RWPE2 (cell line): ENCODE measurements around the gene PRRT4.

Source experiments
- ATAC-seq: fragments of 200-7000 bp; cut with Tn5 transposase; 3 replicates; pipeline ENCODE4 v1.9.1; 2021; ENCODE audit warnings: low read depth
- DNase-seq: peaks from one replicate; pipeline ENCODE4 v3.0.0-alpha.2; 2020; ENCODE audit warnings: low spot score
- H3K27ac ChIP-seq: fragments of 450-650 bp; 2 replicates; pipeline ENCODE4 v1.5.1; 2017; ENCODE audit warnings: mild to moderate bottlenecking; ENCODE audit not compliant: poor library complexity, severe bottlenecking
- H3K27me3 ChIP-seq: fragments of 250-450 bp; sonication (Bioruptor Pico); 2 replicates; pipeline ENCODE4 v1.5.1; 2021; ENCODE audit warnings: mild to moderate bottlenecking, moderate library complexity; ENCODE audit not compliant: insufficient read depth, poor library complexity, severe bottlenecking
- H3K36me3 ChIP-seq: fragments of 250-450 bp; sonication (Bioruptor Pico); 2 replicates; pipeline ENCODE4 v1.5.1; 2020; ENCODE audit warnings: low read depth, mild to moderate bottlenecking, moderate library complexity
- H3K4me1 ChIP-seq: fragments of 250-450 bp; sonication (Bioruptor Pico); 2 replicates; pipeline ENCODE4 v1.5.1; 2021; ENCODE audit warnings: mild to moderate bottlenecking, moderate library complexity; ENCODE audit not compliant: insufficient read depth, poor library complexity, severe bottlenecking
- H3K4me3 ChIP-seq: fragments of 250-450 bp; sonication (Bioruptor Pico); 2 replicates; pipeline ENCODE4 v1.5.1; 2021; ENCODE audit warnings: mild to moderate bottlenecking, moderate library complexity; ENCODE audit not compliant: severe bottlenecking
- H3K9me3 ChIP-seq: fragments of 250-450 bp; sonication (Bioruptor Pico); 2 replicates; pipeline ENCODE4 v1.5.1; 2021; ENCODE audit warnings: mild to moderate bottlenecking, moderate library complexity; ENCODE audit not compliant: severe bottlenecking
- TF ChIP-seq, protein P1 (sequence below): fragments of 450-650 bp; IDR thresholded peaks from one replicate; pipeline ENCODE4 v1.5.1; 2017; ENCODE audit warnings: mild to moderate bottlenecking, moderate library complexity; ENCODE audit not compliant: poor library complexity, severe bottlenecking

The PRRT4 gene

DNA sequence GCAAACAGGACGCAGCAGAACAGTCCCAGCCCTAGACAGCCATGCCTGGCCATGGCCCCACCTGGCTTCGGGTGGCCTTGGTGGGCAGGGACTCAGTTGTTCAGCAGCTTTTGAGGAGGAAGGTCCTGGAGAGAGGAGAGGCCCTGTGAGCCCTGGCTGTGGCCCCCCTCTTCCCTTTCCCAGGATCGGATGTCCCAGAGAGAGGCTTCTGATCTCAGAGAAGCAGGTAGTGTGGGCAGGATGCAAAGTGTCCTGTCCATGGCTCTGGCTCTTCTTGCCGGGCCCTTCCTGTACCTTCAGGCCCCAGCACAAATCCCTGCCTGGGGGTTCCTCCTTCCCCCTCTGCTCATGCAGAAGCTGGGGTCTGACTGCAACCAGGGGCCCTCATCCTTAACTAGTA is 1.6 kb downstream of the PRRT4 start:
- no peaks in the 10 kb centered on the region for H3K36me3 ChIP-seq
- H3K4me1 ChIP-seq, result no peaks in the 10 kb centered on the region
- H3K4me3 ChIP-seq, result no peak overlapping the region
- no peak for DNase-seq
- ATAC-seq, result no peak
- H3K27me3 ChIP-seq, result peaks cover 11% of the 10 kb centered on the region
- TF ChIP-seq, protein P1, sequence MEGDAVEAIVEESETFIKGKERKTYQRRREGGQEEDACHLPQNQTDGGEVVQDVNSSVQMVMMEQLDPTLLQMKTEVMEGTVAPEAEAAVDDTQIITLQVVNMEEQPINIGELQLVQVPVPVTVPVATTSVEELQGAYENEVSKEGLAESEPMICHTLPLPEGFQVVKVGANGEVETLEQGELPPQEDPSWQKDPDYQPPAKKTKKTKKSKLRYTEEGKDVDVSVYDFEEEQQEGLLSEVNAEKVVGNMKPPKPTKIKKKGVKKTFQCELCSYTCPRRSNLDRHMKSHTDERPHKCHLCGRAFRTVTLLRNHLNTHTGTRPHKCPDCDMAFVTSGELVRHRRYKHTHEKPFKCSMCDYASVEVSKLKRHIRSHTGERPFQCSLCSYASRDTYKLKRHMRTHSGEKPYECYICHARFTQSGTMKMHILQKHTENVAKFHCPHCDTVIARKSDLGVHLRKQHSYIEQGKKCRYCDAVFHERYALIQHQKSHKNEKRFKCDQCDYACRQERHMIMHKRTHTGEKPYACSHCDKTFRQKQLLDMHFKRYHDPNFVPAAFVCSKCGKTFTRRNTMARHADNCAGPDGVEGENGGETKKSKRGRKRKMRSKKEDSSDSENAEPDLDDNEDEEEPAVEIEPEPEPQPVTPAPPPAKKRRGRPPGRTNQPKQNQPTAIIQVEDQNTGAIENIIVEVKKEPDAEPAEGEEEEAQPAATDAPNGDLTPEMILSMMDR, result no peak
- H3K9me3 ChIP-seq, result no peaks in the 10 kb centered on the region
- no peak overlapping the region for H3K27ac ChIP-seq

DNA sequence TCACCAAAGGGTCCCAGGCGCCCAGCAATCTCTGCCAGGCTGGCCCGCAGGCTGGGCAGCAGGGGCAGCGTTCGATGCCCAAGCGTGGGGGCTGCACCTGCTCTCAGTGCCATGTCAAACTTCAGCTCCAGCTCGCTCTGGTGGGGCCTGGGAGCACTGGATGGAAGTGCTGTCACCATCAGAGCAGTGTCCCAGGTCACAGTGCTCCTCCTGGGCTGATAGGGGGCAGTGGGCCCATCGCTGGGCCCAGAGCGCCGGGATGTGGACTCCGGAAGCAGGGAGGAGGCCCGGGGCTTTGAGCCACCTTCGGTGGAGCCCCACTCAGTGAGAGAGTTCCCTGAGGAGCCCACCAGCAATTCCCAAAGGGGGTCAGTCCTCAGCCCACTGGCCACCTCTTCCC is 2.2 kb downstream of the PRRT4 start:
- TF ChIP-seq, protein P1, result no peak
- H3K4me3 ChIP-seq, result no peak overlapping the region
- no peak overlapping the region for H3K27ac ChIP-seq
- peaks cover 11% of the 10 kb centered on the region for H3K27me3 ChIP-seq
- H3K4me1 ChIP-seq, result no peaks in the 10 kb centered on the region
- ATAC-seq, result no peak
- DNase-seq, result no peak
- H3K9me3 ChIP-seq, result no peaks in the 10 kb centered on the region
- no peaks in the 10 kb centered on the region for H3K36me3 ChIP-seq

DNA sequence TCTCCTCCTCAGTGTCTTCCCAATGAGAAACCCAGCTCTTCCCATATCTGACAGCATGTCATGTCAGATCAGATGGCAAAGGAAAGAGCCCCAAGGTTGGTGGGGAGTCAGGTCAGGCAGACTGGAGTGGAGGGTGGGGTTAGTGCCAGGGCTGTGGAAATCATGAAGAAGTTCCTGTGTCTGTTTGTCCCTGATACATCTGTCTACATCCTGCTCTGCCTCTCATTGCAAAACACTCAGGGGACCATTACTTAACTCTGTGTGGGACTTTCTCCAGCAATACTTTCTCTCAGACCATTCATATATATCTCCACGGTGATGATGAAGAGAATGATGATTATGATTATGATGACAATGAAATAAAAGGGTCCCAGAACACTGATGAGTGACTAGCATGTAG is 3.3 kb downstream of the PRRT4 start:
- ATAC-seq (no peak), DNase-seq (no peak)
- TF ChIP-seq, protein P1, result no peak
- no peak overlapping the region for H3K27ac ChIP-seq
- H3K4me3 ChIP-seq, result no peak overlapping the region
- H3K27me3 ChIP-seq, result peaks cover 9% of the 10 kb centered on the region
- no peaks in the 10 kb centered on the region for H3K4me1 ChIP-seq
- no peaks in the 10 kb centered on the region for H3K36me3 ChIP-seq
- no peaks in the 10 kb centered on the region for H3K9me3 ChIP-seq

DNA sequence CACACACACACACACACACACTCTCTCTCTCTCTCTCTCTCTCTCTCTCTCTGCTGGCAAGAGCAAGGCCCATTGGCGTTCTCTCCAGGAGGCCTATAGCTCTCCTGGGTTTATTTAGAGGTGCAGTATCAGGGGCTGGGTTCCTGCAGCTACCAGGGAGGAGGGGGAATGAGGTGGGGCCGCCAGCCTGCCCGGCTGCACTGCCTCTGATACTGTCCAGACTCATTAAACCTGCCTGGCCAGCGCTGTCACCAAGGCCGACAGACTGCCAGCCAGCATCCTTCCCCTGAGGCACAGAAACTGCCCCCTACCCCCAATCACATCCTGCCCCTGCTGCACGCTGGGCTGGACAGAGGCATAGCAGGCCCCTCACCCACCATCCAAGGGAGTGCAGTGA is 4.3 kb downstream of the PRRT4 start:
- Histone ChIP-seq H3K27ac (no peak overlapping the region), H3K4me1 (no peaks in the 10 kb centered on the region), H3K4me3 (no peak overlapping the region), H3K9me3 (no peaks in the 10 kb centered on the region), H3K27me3 (peaks cover 15% of the 10 kb centered on the region), H3K36me3 (no peaks in the 10 kb centered on the region)
- TF ChIP-seq, protein P1, result no peak
- DNase-seq, result no peak
- ATAC-seq, result no peak

DNA sequence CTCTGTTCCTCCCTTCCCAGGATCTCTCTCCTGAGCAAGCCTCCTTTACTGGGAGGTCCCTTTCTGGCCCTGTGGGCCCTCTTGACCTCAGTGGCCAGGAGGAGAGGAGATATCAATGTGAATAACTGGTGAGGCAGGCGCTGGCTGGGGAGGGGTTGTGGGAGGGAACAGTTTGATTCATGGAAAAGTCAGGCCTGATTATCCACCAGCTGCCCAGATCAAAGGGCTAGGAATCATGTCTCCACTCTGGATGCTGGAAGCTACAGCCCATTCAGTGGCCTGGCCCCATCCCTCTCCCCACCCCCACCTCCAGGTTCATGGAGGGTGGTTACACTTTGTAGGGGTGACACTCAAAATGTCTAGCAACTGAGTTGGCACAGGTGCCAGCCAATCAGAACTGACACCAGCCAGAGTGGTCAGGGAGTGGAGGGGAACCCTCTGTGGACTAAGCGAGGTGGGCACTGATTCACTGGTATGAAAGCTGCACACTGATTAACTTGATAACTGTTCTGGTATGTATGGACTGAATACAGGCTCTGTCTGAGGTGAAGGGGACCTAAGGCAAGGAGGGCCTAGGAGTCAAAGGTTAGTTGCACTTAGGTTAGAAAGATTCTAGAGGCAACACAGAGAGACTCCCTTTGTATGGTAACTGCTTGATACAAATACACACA is 4.8 kb downstream of the PRRT4 start:
- TF ChIP-seq, protein P1, result no peak
- no peaks in the 10 kb centered on the region for H3K9me3 ChIP-seq
- H3K27me3 ChIP-seq, result peaks cover 17% of the 10 kb centered on the region
- DNase-seq, result no peak
- no peaks in the 10 kb centered on the region for H3K4me1 ChIP-seq
- no peak for ATAC-seq
- H3K4me3 ChIP-seq, result no peak overlapping the region
- H3K36me3 ChIP-seq, result no peaks in the 10 kb centered on the region
- H3K27ac ChIP-seq, result no peak overlapping the region
